Natural killer cell (primary cell): Measurements from ENCODE around the gene C6orf163. TPM values are rescaled to one million over a fixed set of nuclear protein-coding genes. Genes with fewer than 3 reads are reported as not detected.

Source experiments
- ATAC-seq, 3 donors: fragments of 150-1000 bp in 2 of 3; fragments of 200-7000 bp in 1 of 3; cut with Tn5 transposase; 1 replicate in 1 of 3; 2 replicates in 2 of 3; pipeline ENCODE4 v1.10.0; 2021; ENCODE audit warnings: mild to moderate bottlenecking in 2 of 3, moderate library complexity in 2 of 3
- DNase-seq, 2 donors: peaks; one replicate each; pipeline versions ENCODE4 v3.0.0 to v3.0.0-alpha.2; 2013 to 2021; ENCODE audit warnings: mixed read lengths in 1 of 2
- H3K27ac ChIP-seq: one replicate; pipeline ENCODE4 v1.5.1; 2013; ENCODE audit warnings: mild to moderate bottlenecking, low read length
- H3K27me3 ChIP-seq: one replicate; pipeline ENCODE4 v1.6.1; 2013; ENCODE audit warnings: low read length; ENCODE audit not compliant: control insufficient read depth, insufficient read depth
- H3K36me3 ChIP-seq: one replicate; pipeline ENCODE4 v1.6.1; 2013; ENCODE audit warnings: low read length; ENCODE audit not compliant: control insufficient read depth, insufficient read depth
- H3K4me1 ChIP-seq: one replicate; pipeline ENCODE4 v1.6.1; 2013; ENCODE audit warnings: low read length; ENCODE audit not compliant: control insufficient read depth, insufficient read depth
- H3K4me3 ChIP-seq: one replicate; pipeline ENCODE4 v1.5.1; 2013; ENCODE audit warnings: low read length
- H3K9me3 ChIP-seq: one replicate; pipeline ENCODE4 v1.6.1; 2013; ENCODE audit warnings: low read length; ENCODE audit not compliant: control insufficient read depth, insufficient read depth
- H3K27ac Mint-ChIP-seq, 2 donors: one replicate each; pipeline ENCODE4 v1.8.0; 2022; ENCODE audit warnings: mild to moderate bottlenecking in 2 of 2, mixed read lengths in 2 of 2, moderate library complexity in 1 of 2
- H3K27me3 Mint-ChIP-seq, 2 donors: one replicate each; pipeline ENCODE4 v1.8.0; 2022; ENCODE audit warnings: low read depth in 2 of 2, mixed read lengths in 2 of 2
- H3K36me3 Mint-ChIP-seq: one replicate; pipeline ENCODE4 v1.8.0; 2022; ENCODE audit warnings: mixed read lengths
- H3K4me1 Mint-ChIP-seq, 2 donors: one replicate each; pipeline ENCODE4 v1.8.0; 2022; ENCODE audit warnings: mixed read lengths in 2 of 2
- H3K4me3 Mint-ChIP-seq: one replicate; pipeline ENCODE4 v1.8.0; 2022; ENCODE audit warnings: mild to moderate bottlenecking, moderate library complexity, mixed read lengths
- H3K9me3 Mint-ChIP-seq, 2 donors: one replicate each; pipeline ENCODE4 v1.8.0; 2022; ENCODE audit warnings: mixed read lengths in 2 of 2
- WGBS: methylation state at CpG from one replicate; pipeline ENCODE4 v1.1.7; 2013; ENCODE audit warnings: missing lambda C conversion rate; ENCODE audit not compliant: insufficient coverage; 5-methylcytosine and 5-hydroxymethylcytosine counted together
- intact Hi-C: fragments of 100-400 bp; cut with micrococcal nuclease; formaldehyde crosslinking; loops from one replicate; pipeline ENCODE4 v1.14.2; 2022
- total RNA-seq, 4 donors: library from RNA; stranded (reverse); fragments of 120-200 nt in 1 of 4; gene quantifications; one replicate each; pipeline versions ENCODE4 v1.2.3 to v1.2.4, GENCODE V29; 2013 to 2022
- TF ChIP-seq, protein P1 (sequence below): fragments of 200-600 bp; IDR thresholded peaks from one replicate; pipeline ENCODE4 v1.8.0; 2022; ENCODE audit warnings: antibody characterized with exemption

C6orf163 gene
- total RNA-seq, 3 donors from 2014 or later (not counting 1 experiment from before 2014, with no cell fraction given), result 1.8 to 3.2 (median 2.3) TPM

DNA sequence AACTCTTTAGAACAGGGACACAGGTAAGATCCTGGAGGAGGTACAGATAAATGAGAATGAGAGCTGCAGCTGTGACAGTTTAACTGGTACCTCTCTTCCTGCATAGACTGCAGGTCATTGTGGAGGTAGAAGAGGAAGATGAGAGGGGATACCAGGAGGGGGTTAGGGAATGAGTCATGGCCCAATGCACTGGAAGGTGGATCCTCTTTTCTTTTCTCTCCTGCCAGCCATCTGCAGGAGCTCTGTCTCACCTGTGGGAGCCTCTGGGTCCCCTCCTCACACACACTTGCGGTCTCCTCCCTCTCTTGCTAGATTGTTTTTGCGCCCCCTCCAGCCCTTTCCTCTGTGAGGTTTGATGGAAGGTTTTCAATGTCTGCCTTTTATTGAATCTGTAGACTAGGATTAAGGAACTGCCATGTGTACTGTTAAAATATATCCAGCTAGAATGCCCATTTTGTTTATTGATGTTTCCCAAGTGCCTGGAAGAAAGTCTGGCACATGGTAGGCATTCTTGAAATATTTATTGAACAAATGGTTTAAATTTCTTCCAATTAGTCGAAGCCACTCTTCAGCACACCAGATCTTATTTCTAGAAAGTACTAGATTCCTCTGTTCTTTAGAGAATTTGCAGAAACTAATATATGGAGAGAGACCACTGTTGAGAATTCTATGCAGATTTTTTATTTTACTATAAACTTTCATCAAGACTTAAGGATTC lies 13.0 kb downstream of the C6orf163 start:
- Mint-ChIP-seq H3K27me3 (no peaks in the 10 kb centered on the region), H3K36me3 (no peaks in the 10 kb centered on the region), H3K4me1 (no peaks in the 10 kb centered on the region), H3K9me3 (no peaks in the 10 kb centered on the region), H3K27ac (no peak overlapping the region), H3K4me3 (no peak overlapping the region)
- no peaks in the 10 kb centered on the region for H3K4me1 ChIP-seq
- no CpG with 5 or more reads among the region's 3 CpGs for WGBS
- no peak for ATAC-seq
- H3K9me3 ChIP-seq, result no peaks in the 10 kb centered on the region
- intact Hi-C loops, result no loop called here
- no peak overlapping the region for H3K4me3 ChIP-seq
- H3K36me3 ChIP-seq, result no peaks in the 10 kb centered on the region
- TF ChIP-seq, protein P1, sequence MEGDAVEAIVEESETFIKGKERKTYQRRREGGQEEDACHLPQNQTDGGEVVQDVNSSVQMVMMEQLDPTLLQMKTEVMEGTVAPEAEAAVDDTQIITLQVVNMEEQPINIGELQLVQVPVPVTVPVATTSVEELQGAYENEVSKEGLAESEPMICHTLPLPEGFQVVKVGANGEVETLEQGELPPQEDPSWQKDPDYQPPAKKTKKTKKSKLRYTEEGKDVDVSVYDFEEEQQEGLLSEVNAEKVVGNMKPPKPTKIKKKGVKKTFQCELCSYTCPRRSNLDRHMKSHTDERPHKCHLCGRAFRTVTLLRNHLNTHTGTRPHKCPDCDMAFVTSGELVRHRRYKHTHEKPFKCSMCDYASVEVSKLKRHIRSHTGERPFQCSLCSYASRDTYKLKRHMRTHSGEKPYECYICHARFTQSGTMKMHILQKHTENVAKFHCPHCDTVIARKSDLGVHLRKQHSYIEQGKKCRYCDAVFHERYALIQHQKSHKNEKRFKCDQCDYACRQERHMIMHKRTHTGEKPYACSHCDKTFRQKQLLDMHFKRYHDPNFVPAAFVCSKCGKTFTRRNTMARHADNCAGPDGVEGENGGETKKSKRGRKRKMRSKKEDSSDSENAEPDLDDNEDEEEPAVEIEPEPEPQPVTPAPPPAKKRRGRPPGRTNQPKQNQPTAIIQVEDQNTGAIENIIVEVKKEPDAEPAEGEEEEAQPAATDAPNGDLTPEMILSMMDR, result no peak
- H3K27ac ChIP-seq, result no peak overlapping the region
- H3K27me3 ChIP-seq, result no peaks in the 10 kb centered on the region
- no peak for DNase-seq

DNA sequence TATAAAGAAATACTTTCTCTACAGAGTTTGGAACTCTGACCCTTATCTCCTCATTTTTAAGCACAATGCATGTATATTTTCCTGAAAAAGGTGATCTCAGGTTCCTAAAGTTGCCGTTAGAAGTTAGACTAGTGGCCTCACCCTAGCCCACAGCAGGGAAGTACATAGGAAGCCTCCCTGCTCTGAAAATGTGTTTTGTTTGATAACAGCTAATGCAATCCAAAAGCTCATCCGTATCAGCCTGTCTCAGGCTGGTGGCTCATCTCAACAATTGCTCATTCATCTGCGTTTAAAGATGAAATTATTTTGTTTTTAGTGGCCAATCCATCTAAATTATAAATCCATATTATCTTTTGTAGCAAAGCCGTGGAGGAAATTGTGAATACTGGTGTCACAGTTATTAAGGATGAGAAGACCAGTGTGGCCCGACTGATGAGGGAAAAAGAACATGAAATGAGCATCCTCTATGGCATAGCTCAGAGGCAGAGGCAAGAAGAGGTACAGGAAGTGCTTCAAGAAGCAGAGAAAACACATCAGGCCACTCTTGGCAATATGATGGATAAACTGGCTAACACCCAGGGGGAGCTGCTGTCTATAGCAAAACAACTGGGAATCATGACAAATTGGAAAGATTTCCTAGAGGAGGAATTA lies 20.1 kb downstream of the C6orf163 start:
- Mint-ChIP-seq H3K36me3 (peaks cover 7% of the 10 kb centered on the region), H3K4me3 (no peak overlapping the region), H3K4me1 (no peaks in the 10 kb centered on the region), H3K9me3 (no peaks in the 10 kb centered on the region), H3K27ac (no peak overlapping the region), H3K27me3 (no peaks in the 10 kb centered on the region)
- no peaks in the 10 kb centered on the region for H3K4me1 ChIP-seq
- no peak overlapping the region for H3K27ac ChIP-seq
- TF ChIP-seq, protein P1, result no peak
- no peaks in the 10 kb centered on the region for H3K36me3 ChIP-seq
- no peaks in the 10 kb centered on the region for H3K27me3 ChIP-seq
- H3K4me3 ChIP-seq, result no peak overlapping the region
- DNase-seq, result no peak
- intact Hi-C loops, result no loop called here
- 92% methylated on average over 4 of the region's 5 CpGs for WGBS
- no peak for ATAC-seq
- H3K9me3 ChIP-seq, result no peaks in the 10 kb centered on the region

DNA sequence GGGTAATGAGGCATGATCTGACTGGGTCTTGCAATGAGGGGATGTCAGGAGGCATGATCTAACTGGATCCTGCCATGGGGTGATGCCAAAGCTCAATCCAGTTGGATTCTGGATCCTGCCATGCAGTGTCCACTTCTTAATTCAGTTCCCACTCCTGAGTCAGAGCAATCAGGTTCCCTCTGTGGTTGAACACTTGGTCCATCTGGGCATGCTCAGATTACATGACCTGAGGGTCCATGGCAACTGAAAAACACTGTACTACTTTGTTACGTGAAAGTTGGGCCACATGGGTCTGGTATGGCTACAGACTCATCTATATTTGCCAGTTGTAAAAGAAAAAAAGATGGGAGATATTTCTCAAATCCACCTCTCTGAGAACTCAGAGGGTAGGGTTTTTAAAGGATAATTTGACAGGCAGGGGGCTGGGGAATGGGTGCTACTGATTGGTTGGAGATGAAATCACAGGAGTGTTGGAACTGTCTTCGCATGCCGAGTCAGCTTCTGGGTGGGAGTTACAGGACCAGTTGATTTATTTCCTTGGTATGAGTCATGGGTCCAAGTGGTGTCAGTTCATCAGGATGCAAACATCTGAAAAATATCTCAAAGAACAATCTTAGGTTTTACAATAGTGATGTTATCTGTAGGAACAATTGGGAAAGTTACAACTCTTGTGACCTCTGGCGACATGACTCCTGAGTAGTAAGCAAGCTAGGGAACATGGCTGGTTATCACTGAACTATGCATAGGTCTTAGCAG lies 21.6 kb downstream of the C6orf163 start:
- 95% methylated on average over 4 of the region's 4 CpGs for WGBS
- intact Hi-C loops, result no loop called here
- Histone ChIP-seq H3K27ac (no peak overlapping the region), H3K36me3 (no peaks in the 10 kb centered on the region), H3K27me3 (no peaks in the 10 kb centered on the region), H3K4me3 (no peak overlapping the region), H3K9me3 (no peaks in the 10 kb centered on the region), H3K4me1 (no peaks in the 10 kb centered on the region)
- no peak for ATAC-seq
- Mint-ChIP-seq H3K4me3 (no peak overlapping the region), H3K9me3 (no peaks in the 10 kb centered on the region), H3K4me1 (no peaks in the 10 kb centered on the region), H3K27ac (no peak overlapping the region), H3K27me3 (no peaks in the 10 kb centered on the region), H3K36me3 (peaks cover 7% of the 10 kb centered on the region)
- no peak for DNase-seq
- TF ChIP-seq, protein P1, result no peak
